ENCODE data around the gene METAP1D. TPM values are rescaled to one million over a fixed set of nuclear protein-coding genes. Genes with fewer than 3 reads are reported as not detected.

Gene METAP1D
- total RNA-seq, 3 donors from 2014 or later: 6.2 to 12.5 (median 7.8) TPM

GRCh38 chr2:172082105-172082943 is 82.6 kb downstream of the METAP1D start:
- H3K4me1 ChIP-seq: peaks cover 8 to 25% of the 10 kb centered on the region in 2 donors
- intact Hi-C loops (cut with DNase I; ENCODE audit: low total_unique reads): no loop called here
- no peak for DNase-seq (ENCODE audit: low spot score in 2 of 2)

GRCh38 chr2:172082944-172083627 is 83.3 kb downstream of the METAP1D start:
- H3K27me3 ChIP-seq: peaks cover 22 to 78% of the 10 kb centered on the region in 2 donors
- intact Hi-C loops (cut with DNase I; ENCODE audit: low total_unique reads): no loop called here
- TF ChIP-seq CTCF (IDR thresholded peaks at IDR 0.05) (no peak), POLR2A (IDR thresholded peaks at IDR 0.05) (no peak), POLR2AphosphoS5 (IDR thresholded peaks at IDR 0.05) (no peak)
- no peak overlapping the region for H3K4me3 ChIP-seq
- no peaks in the 10 kb centered on the region for H3K36me3 ChIP-seq
- no peak for DNase-seq (ENCODE audit: low spot score in 2 of 2)
- peaks cover 0 to 6% of the 10 kb centered on the region in 2 donors for H3K9me3 ChIP-seq
- H3K27ac ChIP-seq: no peak overlapping the region
- H3K4me1 ChIP-seq: peaks cover 8 to 25% of the 10 kb centered on the region in 2 donors

More at GRCh38 chr2:172082105-172082943, 82.6 kb downstream of the METAP1D start:
- Histone ChIP-seq H3K9me3 (peaks cover 0 to 6% of the 10 kb centered on the region in 2 donors), H3K27me3 (peaks cover 18 to 70% of the 10 kb centered on the region in 2 donors), H3K4me3 (no peak overlapping the region), H3K36me3 (no peaks in the 10 kb centered on the region), H3K27ac (no peak overlapping the region)
- TF ChIP-seq POLR2A (IDR thresholded peaks at IDR 0.05): no peak
- TF ChIP-seq POLR2AphosphoS5 (IDR thresholded peaks at IDR 0.05): no peak
- TF ChIP-seq CTCF (IDR thresholded peaks at IDR 0.05): no peak

DNA sequence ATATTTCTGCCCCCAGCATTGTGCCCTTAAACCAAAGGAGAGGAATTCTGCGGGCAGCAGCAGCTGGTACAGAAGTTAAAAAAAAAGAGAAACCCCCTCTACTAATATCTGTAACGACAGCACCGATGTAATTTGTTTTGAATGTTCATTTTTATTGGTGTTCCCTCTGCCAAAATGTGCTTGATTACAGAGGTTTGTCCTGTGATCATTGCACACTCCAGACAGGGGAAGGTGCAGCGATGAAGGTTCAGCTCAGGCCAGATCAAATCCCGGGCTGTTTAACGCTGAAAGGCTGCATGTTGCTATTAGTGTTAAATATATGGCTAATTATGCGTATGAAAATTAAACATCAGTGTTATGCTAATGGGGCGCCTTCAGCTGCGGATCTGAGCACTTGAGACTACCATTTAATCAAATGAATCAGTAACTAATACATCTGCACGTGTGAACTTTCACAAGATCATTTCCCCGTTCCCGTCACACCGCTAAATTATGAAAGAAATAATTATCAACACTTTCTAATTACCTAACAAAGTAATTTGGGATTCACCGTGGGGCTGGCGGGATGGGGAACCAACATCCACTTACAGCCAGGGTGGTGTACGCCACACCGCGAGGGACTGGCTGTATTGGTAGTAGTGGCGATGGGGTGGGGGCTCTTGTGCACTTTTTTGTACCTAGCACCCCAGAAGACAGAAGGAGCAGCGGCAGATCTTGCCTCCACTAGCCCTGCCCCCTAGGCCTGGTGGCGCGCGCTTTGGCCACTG is 84.1 kb downstream of the METAP1D start:
- Histone ChIP-seq H3K4me3 (peak overlapping the region in 1 of 3 donors; percentile 70), H3K4me1 (peaks cover 8 to 25% of the 10 kb centered on the region in 2 donors), H3K9me3 (peaks cover 0 to 6% of the 10 kb centered on the region in 2 donors), H3K27me3 (peaks cover 22 to 85% of the 10 kb centered on the region in 2 donors), H3K36me3 (no peaks in the 10 kb centered on the region), H3K27ac (no peak overlapping the region)
- no peak for TF ChIP-seq POLR2AphosphoS5 (IDR thresholded peaks at IDR 0.05)
- TF ChIP-seq CTCF (IDR thresholded peaks at IDR 0.05): no peak
- TF ChIP-seq POLR2A (IDR thresholded peaks at IDR 0.05): no peak
- no peak for DNase-seq (ENCODE audit: low spot score in 2 of 2)
- intact Hi-C loops (cut with DNase I; ENCODE audit: low total_unique reads): no loop called here

- no peak for DNase-seq (ENCODE audit: low spot score in 2 of 2)
- H3K27me3 ChIP-seq: peaks cover 22 to 90% of the 10 kb centered on the region in 2 donors
Observed at GRCh38 chr2:172084395-172084644, 84.6 kb downstream of the METAP1D start.

More at GRCh38 chr2:172084395-172084644, 84.6 kb downstream of the METAP1D start:
- no peak for TF ChIP-seq POLR2A (IDR thresholded peaks at IDR 0.05)
- TF ChIP-seq CTCF (IDR thresholded peaks at IDR 0.05): no peak
- no peak for TF ChIP-seq POLR2AphosphoS5 (IDR thresholded peaks at IDR 0.05)
- H3K4me3 ChIP-seq: peak overlapping the region in 2 of 3 donors; percentile 33 to 70
- peaks cover 0 to 6% of the 10 kb centered on the region in 2 donors for H3K9me3 ChIP-seq
- no peak overlapping the region for H3K27ac ChIP-seq
- no peaks in the 10 kb centered on the region for H3K36me3 ChIP-seq
- intact Hi-C loops (cut with DNase I; ENCODE audit: low total_unique reads): no loop called here
- peaks cover 8 to 25% of the 10 kb centered on the region in 2 donors for H3K4me1 ChIP-seq

Data from breast epithelium (tissue), 4 donors.